AG10803 (cell line): ENCODE data around the gene SLC10A6.
"Not testable (repeated sequence)": the region's sequence is repeated elsewhere in the genome, so short reads cannot be mapped to it uniquely, and the experiment has no call there.

Experiments used
- DNase-seq: peaks from one replicate; pipeline ENCODE4 v3.0.0; 2010; ENCODE audit warnings: low read depth
- H3K4me3 ChIP-seq: 2 replicates; pipeline ENCODE4 v1.5.1; 2011; ENCODE audit warnings: mild to moderate bottlenecking, low read length, control low read depth
- CTCF ChIP-seq: conservative IDR thresholded peaks from 2 replicates; pipeline ENCODE4 v1.5.1; 2011; ENCODE audit warnings: mild to moderate bottlenecking, low read length, control low read depth, inconsistent platforms

Gene SLC10A6

GRCh38 chr4:86892636-86892960 is 43.4 kb upstream of the SLC10A6 start:
- no peak for TF ChIP-seq CTCF

GRCh38 chr4:86891762-86892635 is 42.8 kb upstream of the SLC10A6 start, which contains the start of gene C4orf36:
C4orf36 (minus strand) TSS chr4:86892422; CDS start chr4:86891520, 902 bp downstream.
- peak within 1 kb of the TSS; percentile 68 for H3K4me3 ChIP-seq
- no peak for TF ChIP-seq CTCF
- DNase-seq = peak; percentile 40

More at GRCh38 chr4:86892636-86892960, 43.4 kb upstream of the SLC10A6 start:
- H3K4me3 ChIP-seq = peak overlapping the region; percentile 68
- DNase-seq = no peak

- no peak overlapping the region for H3K4me3 ChIP-seq
- TF ChIP-seq CTCF = no peak
- no peak for DNase-seq
Measured at GRCh38 chr4:86890790-86891189, 41.6 kb upstream of the SLC10A6 start.

- TF ChIP-seq CTCF = no peak
- H3K4me3 ChIP-seq = no peak overlapping the region
- no peak for DNase-seq
Measured at GRCh38 chr4:86879641-86880040, 30.5 kb upstream of the SLC10A6 start.

GRCh38 chr4:86878640-86879039 is 29.5 kb upstream of the SLC10A6 start:
- TF ChIP-seq CTCF = 0 out of 2 replicates have a peak, but pooled peaks have one; percentile 4
- no peak for DNase-seq
- H3K4me3 ChIP-seq = no peak overlapping the region

GRCh38 chr4:86876894-86877685 is 27.9 kb upstream of the SLC10A6 start:
- TF ChIP-seq CTCF = no peak
- H3K4me3 ChIP-seq = no peak overlapping the region
- peak; percentile 48 for DNase-seq

GRCh38 chr4:86875436-86875835 is 26.3 kb upstream of the SLC10A6 start:
- peak; percentile 24 for DNase-seq
- H3K4me3 ChIP-seq = not testable (repeated sequence)
